Tibial artery (tissue), 4 donors: Measurements from ENCODE around the gene REC114.

ENCODE experiments used
- DNase-seq, 2 donors: peaks; one replicate each; pipeline ENCODE4 v3.0.0-alpha.2; 2019
- H3K27ac ChIP-seq, 2 donors: fragments of 200-600 bp; sonication (generic) in 1 of 2; 1 replicate in 1 of 2; 2 replicates in 1 of 2; pipeline ENCODE4 v1.5.1; 2018 to 2019; ENCODE audit warnings: mild to moderate bottlenecking in 1 of 2
- H3K27me3 ChIP-seq, 2 donors: fragments of 200-600 bp; sonication (generic) in 1 of 2; one replicate each; pipeline versions ENCODE4 v1.5.1 to v1.6.0; 2016 to 2019
- H3K36me3 ChIP-seq, 3 donors: fragments of 200-600 bp; sonication (generic) in 2 of 3; one replicate each; pipeline ENCODE4 v1.5.1; 2016 to 2019; ENCODE audit warnings: mild to moderate bottlenecking in 2 of 3
- H3K4me1 ChIP-seq, 4 donors: fragments of 200-600 bp; sonication (generic) in 2 of 4; 1 replicate in 3 of 4; 2 replicates in 1 of 4; pipeline ENCODE4 v1.5.1; 2016 to 2019
- H3K4me3 ChIP-seq, 2 donors: fragments of 200-600 bp; sonication (generic) in 1 of 2; 1 replicate in 1 of 2; 2 replicates in 1 of 2; pipeline ENCODE4 v1.5.1; 2018 to 2019; ENCODE audit warnings: mild to moderate bottlenecking in 2 of 2
- H3K9me3 ChIP-seq, 3 donors: fragments of 200-600 bp; sonication (generic) in 1 of 3; one replicate each; pipeline ENCODE4 v1.5.1; 2016 to 2019
- CTCF ChIP-seq, 2 experiments: fragments of 200-600 bp in 1 of 2; fragments of 450-650 bp in 1 of 2; IDR thresholded peaks; one replicate each; pipeline ENCODE4 v1.5.1; 2017 to 2019; ENCODE audit warnings: antibody characterized with exemption in 2 of 2, mild to moderate bottlenecking in 1 of 2, moderate library complexity in 1 of 2
- intact Hi-C: fragments of 100-400 bp; cut with DNase I; formaldehyde crosslinking; loops from one replicate; pipeline ENCODE4 v1.15.0; 2023; ENCODE audit warnings: low total_unique reads

Gene REC114

GRCh38 chr15:73504885-73505284, 61.9 kb downstream of the REC114 start:
- no peaks in the 10 kb centered on the region for H3K36me3 ChIP-seq
- intact Hi-C loops = no loop called here
- H3K27me3 ChIP-seq = no peaks in the 10 kb centered on the region
- H3K9me3 ChIP-seq = no peaks in the 10 kb centered on the region
- no peaks in the 10 kb centered on the region for H3K4me1 ChIP-seq
- DNase-seq = no peak
- no peak overlapping the region for H3K4me3 ChIP-seq
- TF ChIP-seq CTCF (IDR thresholded peaks at IDR 0.05) = no peak
- H3K27ac ChIP-seq = no peak overlapping the region

GRCh38 chr15:73515527-73515926, 72.6 kb downstream of the REC114 start:
- Histone ChIP-seq H3K9me3 (no peaks in the 10 kb centered on the region), H3K4me1 (no peaks in the 10 kb centered on the region), H3K36me3 (no peaks in the 10 kb centered on the region), H3K27ac (no peak overlapping the region), H3K4me3 (no peak overlapping the region), H3K27me3 (no peaks in the 10 kb centered on the region)
- no peak for TF ChIP-seq CTCF (IDR thresholded peaks at IDR 0.05)
- intact Hi-C loops = no loop called here
- no peak for DNase-seq

- no peak for TF ChIP-seq CTCF (IDR thresholded peaks at IDR 0.05)
- Histone ChIP-seq H3K4me1 (no peaks in the 10 kb centered on the region), H3K27ac (no peak overlapping the region), H3K4me3 (no peak overlapping the region), H3K27me3 (no peaks in the 10 kb centered on the region), H3K36me3 (no peaks in the 10 kb centered on the region), H3K9me3 (no peaks in the 10 kb centered on the region)
- DNase-seq = no peak
- intact Hi-C loops = no loop called here
Measured at GRCh38 chr15:73517566-73517965, 74.6 kb downstream of the REC114 start.

- intact Hi-C loops = no loop called here
- Histone ChIP-seq H3K36me3 (no peaks in the 10 kb centered on the region), H3K4me1 (no peaks in the 10 kb centered on the region), H3K4me3 (no peak overlapping the region), H3K9me3 (no peaks in the 10 kb centered on the region), H3K27me3 (no peaks in the 10 kb centered on the region), H3K27ac (no peak overlapping the region)
- no peak for TF ChIP-seq CTCF (IDR thresholded peaks at IDR 0.05)
- no peak for DNase-seq
Measured at GRCh38 chr15:73518180-73518862, 75.4 kb downstream of the REC114 start.

- Histone ChIP-seq H3K4me1 (no peaks in the 10 kb centered on the region), H3K4me3 (no peak overlapping the region), H3K9me3 (no peaks in the 10 kb centered on the region), H3K27ac (no peak overlapping the region), H3K36me3 (no peaks in the 10 kb centered on the region), H3K27me3 (no peaks in the 10 kb centered on the region)
- intact Hi-C loops = no loop called here
- TF ChIP-seq CTCF (IDR thresholded peaks at IDR 0.05) = no peak
- no peak for DNase-seq
Measured at GRCh38 chr15:73518876-73519733, 76.1 kb downstream of the REC114 start.
